ENCODE data around the gene OTOGL.

The OTOGL gene

GRCh38 chr12:80120994-80121393 lies 21.7 kb downstream of the OTOGL start:
- TF ChIP-seq NFIC (IDR thresholded peaks at IDR 0.05), result no peak
- TF ChIP-seq EP300 (IDR thresholded peaks at IDR 0.05; ENCODE audit: borderline replicate concordance), result no peak
- no peak for TF ChIP-seq FOXM1 (IDR thresholded peaks at IDR 0.05; ENCODE audit: borderline replicate concordance, low read depth)

- TF ChIP-seq REST (IDR thresholded peaks at IDR 0.05; ENCODE audit: low read depth) (no peak), CREB1 (IDR thresholded peaks at IDR 0.05; ENCODE audit: low read depth) (no peak), EP300 (IDR thresholded peaks at IDR 0.05; ENCODE audit: borderline replicate concordance) (no peak)
Measured at GRCh38 chr12:80121661-80122060, 22.3 kb downstream of the OTOGL start.

DNA sequence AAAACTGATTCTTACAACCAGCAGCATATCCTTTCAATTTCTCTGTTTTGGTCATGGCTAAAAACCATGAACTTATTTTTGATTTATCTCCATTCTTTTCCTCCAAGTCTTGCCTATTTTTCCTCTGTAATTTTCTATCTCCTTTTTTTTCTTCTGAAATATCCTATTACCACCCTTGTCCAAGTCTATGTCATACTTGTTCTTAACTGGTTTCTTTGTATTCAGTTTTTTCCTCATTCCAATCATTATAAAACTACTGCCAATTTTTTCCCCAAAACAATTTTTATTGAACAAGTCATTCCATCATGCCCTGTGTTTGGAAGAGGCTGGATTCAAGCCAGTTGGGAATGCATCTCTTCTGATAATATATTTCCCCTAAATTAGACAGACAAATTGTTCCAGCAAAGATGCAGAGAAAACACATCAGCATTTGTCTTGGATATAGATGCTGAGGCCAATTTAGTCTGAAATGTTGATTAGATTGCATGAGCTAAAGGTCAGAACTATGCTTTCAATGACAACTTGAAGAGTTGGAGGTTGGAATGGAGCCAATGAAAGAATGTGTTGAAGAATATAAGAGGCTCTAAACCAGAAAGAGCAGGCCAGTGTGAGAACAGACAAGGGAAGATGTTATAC lies 30.7 kb downstream of the OTOGL start:
- TF ChIP-seq, protein P1, sequence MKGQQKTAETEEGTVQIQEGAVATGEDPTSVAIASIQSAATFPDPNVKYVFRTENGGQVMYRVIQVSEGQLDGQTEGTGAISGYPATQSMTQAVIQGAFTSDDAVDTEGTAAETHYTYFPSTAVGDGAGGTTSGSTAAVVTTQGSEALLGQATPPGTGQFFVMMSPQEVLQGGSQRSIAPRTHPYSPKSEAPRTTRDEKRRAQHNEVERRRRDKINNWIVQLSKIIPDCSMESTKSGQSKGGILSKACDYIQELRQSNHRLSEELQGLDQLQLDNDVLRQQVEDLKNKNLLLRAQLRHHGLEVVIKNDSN (IDR thresholded peaks at IDR 0.05), result no peak
- no peak for TF ChIP-seq TEAD4 (IDR thresholded peaks at IDR 0.05)

GRCh38 chr12:80135624-80136023 lies 36.3 kb downstream of the OTOGL start:
- TF ChIP-seq TEAD4 (IDR thresholded peaks at IDR 0.05), result no peak
- no peak for TF ChIP-seq EP300 (IDR thresholded peaks at IDR 0.05; ENCODE audit: borderline replicate concordance)
- no peak for TF ChIP-seq TCF12 (IDR thresholded peaks at IDR 0.05; ENCODE audit: low read depth)
- TF ChIP-seq REST (IDR thresholded peaks at IDR 0.05; ENCODE audit: low read depth), result no peak
- TF ChIP-seq CEBPB (IDR thresholded peaks at IDR 0.05), result no peak
- TF ChIP-seq YY1 (IDR thresholded peaks at IDR 0.05; ENCODE audit: low read depth), result no peak
- TF ChIP-seq, protein P1 (IDR thresholded peaks at IDR 0.05), result no peak
- no peak for TF ChIP-seq TAF1 (IDR thresholded peaks at IDR 0.05; ENCODE audit: low read depth)

DNA sequence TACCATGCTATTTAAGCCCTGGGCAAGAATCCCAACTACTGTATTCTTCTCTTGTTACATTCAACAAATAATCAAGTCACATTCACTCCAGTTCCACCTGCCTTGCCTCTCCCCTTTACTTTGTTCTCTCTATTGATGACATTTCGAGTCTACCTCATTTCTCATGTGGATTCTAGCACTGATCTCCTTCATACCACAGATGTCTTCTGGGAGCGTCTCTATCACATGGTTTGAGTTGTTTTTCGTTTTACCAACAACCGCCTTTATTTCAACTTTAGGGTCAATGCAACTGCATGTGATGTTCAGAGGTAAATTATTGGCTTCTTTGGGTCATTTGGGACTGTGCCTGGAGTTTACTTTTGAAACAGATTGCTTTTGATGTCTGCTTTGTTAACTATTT lies 40.7 kb downstream of the OTOGL start:
- TF ChIP-seq FOXM1 (IDR thresholded peaks at IDR 0.05; ENCODE audit: borderline replicate concordance, low read depth) (no peak), CEBPB (IDR thresholded peaks at IDR 0.05) (no peak), YY1 (IDR thresholded peaks at IDR 0.05; ENCODE audit: low read depth) (no peak), ZBTB7A (IDR thresholded peaks at IDR 0.05; ENCODE audit: low read depth) (no peak), NFIC (IDR thresholded peaks at IDR 0.05) (no peak), REST (IDR thresholded peaks at IDR 0.05; ENCODE audit: low read depth) (no peak), TAF1 (IDR thresholded peaks at IDR 0.05; ENCODE audit: low read depth) (no peak), TEAD4 (IDR thresholded peaks at IDR 0.05) (no peak), TCF12 (IDR thresholded peaks at IDR 0.05; ENCODE audit: low read depth) (no peak), EGR1 (IDR thresholded peaks at IDR 0.05) (no peak), CREB1 (IDR thresholded peaks at IDR 0.05; ENCODE audit: low read depth) (no peak), MAX (IDR thresholded peaks at IDR 0.05) (no peak), EP300 (IDR thresholded peaks at IDR 0.05; ENCODE audit: borderline replicate concordance) (no peak)
- TF ChIP-seq, protein P1 (IDR thresholded peaks at IDR 0.05), result no peak
